DND-41 (cell line): ENCODE measurements around the gene AFF1.

ENCODE experiments used
- EZH2 ChIP-seq: IDR thresholded peaks from 3 replicates; pipeline ENCODE4 v1.6.1; 2012; ENCODE audit warnings: borderline replicate concordance, low read depth, mild to moderate bottlenecking, moderate library complexity, low read length, inconsistent platforms; ENCODE audit not compliant: severe bottlenecking
- TF ChIP-seq, protein P1 (sequence below): IDR thresholded peaks from 2 replicates; pipeline ENCODE4 v1.5.1; 2012; ENCODE audit warnings: borderline replicate concordance, low read length, moderate library complexity, mild to moderate bottlenecking; ENCODE audit not compliant: poor library complexity, severe bottlenecking; ENCODE audit errors: extremely low read depth

DNA sequence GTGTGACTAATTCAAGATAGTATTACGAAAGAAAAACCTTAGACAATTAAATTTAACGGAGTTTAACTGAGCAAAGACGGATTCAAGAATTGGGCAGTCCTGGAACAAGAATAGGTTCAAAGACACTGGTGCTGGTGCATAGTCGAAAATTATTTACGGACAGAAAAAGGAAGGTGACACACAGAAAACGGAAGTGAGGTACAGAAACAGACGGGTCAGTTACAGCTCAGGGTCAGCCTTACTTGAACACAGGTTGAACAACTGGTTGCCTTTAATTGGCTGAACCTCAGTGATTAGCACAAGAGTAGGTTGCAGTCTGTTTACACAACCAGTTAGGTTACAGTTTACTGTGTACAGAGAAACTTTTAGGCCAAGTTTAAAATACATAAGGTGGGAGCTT lies 254.1 kb downstream of the AFF1 start:
- TF ChIP-seq, protein P1, sequence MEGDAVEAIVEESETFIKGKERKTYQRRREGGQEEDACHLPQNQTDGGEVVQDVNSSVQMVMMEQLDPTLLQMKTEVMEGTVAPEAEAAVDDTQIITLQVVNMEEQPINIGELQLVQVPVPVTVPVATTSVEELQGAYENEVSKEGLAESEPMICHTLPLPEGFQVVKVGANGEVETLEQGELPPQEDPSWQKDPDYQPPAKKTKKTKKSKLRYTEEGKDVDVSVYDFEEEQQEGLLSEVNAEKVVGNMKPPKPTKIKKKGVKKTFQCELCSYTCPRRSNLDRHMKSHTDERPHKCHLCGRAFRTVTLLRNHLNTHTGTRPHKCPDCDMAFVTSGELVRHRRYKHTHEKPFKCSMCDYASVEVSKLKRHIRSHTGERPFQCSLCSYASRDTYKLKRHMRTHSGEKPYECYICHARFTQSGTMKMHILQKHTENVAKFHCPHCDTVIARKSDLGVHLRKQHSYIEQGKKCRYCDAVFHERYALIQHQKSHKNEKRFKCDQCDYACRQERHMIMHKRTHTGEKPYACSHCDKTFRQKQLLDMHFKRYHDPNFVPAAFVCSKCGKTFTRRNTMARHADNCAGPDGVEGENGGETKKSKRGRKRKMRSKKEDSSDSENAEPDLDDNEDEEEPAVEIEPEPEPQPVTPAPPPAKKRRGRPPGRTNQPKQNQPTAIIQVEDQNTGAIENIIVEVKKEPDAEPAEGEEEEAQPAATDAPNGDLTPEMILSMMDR = no peak
- no peak for TF ChIP-seq EZH2
